Lower leg skin (tissue), 3 donors: ENCODE results near the gene CES4A.

Source experiments
- CTCF ChIP-seq, 3 donors: fragments of 450-650 bp; IDR thresholded peaks; one replicate each; pipeline ENCODE4 v1.5.1; 2016; ENCODE audit warnings: antibody characterized with exemption in 3 of 3, mild to moderate bottlenecking in 3 of 3, moderate library complexity in 2 of 3
- POLR2A ChIP-seq, 2 donors: fragments of 450-650 bp; IDR thresholded peaks; one replicate each; pipeline ENCODE4 v1.6.1; 2016 to 2017; ENCODE audit warnings: antibody characterized with exemption in 2 of 2, mild to moderate bottlenecking in 1 of 2, moderate library complexity in 1 of 2

GRCh38 chr16:66983033-66983432 is 5.4 kb upstream of the CES4A start:
- no peak for TF ChIP-seq CTCF (IDR thresholded peaks at IDR 0.05)
- no peak for TF ChIP-seq POLR2A (IDR thresholded peaks at IDR 0.05)
